HG03159 (cell line): Measurements from ENCODE around the gene HYPK.
"Not testable (repeated sequence)": the region's sequence is repeated elsewhere in the genome, so short reads cannot be mapped to it uniquely, and the experiment has no call there.

ENCODE experiments used
- ATAC-seq: cut with Tn5 transposase; IDR thresholded peaks from one replicate; pipeline ENCODE4 v1.9.1; 2021; ENCODE audit warnings: mild to moderate bottlenecking, moderate library complexity; ENCODE audit not compliant: unreplicated experiment

HYPK gene

GRCh38 chr15:43795197-43795596, 5.2 kb upstream of the HYPK start:
- no peak for ATAC-seq

DNA sequence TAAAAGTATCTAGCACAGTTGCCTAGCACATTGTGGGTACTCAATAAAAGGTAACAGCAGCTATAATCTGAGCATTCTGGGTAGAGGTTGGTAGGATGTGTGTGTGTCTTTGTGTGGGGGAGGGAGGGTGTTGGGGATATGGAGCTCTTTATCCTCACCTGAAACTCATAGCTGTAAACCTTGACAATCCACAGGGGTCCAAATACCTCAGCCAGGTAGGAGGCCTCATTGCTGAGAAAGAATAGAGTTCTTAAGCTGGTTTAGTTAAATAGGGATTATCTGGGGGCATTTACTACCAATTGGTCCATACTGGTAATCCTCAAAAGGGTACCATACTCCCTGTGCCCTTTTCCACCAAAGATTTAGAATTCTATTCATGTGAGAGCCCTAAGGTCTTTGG, 4.4 kb upstream of the HYPK start:
- no peak for ATAC-seq

DNA sequence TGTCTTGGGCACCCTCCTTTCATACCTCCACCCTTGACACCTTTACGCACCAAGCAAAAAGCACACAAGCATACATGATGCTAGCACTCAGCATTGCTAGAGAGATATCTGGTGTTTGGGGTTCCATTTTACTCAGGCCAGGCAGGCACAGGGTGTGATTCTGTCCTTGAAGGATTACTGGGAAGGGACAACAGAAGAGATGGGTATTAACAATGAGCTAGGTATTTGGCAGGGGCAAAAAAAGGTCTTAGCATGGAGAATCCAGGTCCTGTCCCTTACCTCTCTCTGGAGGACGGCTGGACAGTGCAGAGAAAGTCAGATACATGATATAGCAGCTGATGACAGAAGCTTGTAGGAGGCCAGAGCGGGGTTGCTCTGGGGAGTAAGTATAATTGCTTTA, 3.8 kb upstream of the HYPK start:
- no peak for ATAC-seq

- ATAC-seq = no peak
Measured at GRCh38 chr15:43799209-43799944, 1.0 kb upstream of the HYPK start.

- no peak for ATAC-seq
Measured at GRCh38 chr15:43799945-43800285, 484 bp upstream of the HYPK start, which contains the start of gene SERINC4. TSS of gene SERINC4 (minus strand) at chr15:43800220. CDS start at chr15:43799986, 234 bp downstream.

DNA sequence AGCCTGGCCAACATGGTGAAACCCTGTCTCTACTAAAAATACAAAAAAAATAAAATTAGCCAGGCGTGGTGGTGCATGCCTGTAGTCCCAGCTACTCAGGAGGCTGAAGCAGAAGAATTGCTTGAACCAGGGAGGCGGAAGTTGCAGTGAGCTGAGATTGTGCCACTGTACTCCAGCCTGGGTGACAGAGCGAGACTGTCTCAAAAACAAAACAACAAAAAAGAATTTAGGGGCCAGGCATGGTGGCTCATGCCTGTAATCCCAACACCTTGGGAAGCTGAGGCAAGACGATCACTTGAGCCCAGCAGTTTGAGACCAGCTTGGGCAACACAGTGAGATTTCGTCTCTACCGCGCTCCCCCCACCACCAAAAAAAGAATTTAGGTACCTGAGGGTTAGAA, 2.3 kb downstream of the HYPK start:
- ATAC-seq = not testable (repeated sequence)

DNA sequence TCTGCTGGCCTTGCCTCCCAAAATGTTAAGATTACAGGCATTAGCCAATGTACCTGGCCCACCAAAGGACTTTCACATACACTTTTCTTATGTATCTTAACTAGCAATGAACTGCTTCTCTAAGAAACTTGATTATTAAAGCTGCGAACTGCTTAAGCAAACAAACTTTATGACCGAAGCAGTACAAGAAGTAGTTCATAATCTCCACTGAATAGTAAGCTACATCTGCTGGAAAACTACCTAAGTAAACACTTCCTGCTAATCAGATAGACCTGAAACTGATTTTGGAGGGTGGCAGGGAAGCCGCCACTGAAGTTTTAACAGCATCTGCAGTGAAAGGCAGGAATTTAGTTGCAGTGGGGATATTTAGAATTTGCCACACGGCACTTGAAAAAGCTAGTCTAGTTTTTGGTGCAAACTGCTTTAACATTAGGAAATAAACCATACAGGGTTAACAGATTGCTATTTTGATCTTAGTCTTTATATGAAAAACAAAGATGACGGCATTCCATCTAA, 8.1 kb downstream of the HYPK start:
- no peak for ATAC-seq

DNA sequence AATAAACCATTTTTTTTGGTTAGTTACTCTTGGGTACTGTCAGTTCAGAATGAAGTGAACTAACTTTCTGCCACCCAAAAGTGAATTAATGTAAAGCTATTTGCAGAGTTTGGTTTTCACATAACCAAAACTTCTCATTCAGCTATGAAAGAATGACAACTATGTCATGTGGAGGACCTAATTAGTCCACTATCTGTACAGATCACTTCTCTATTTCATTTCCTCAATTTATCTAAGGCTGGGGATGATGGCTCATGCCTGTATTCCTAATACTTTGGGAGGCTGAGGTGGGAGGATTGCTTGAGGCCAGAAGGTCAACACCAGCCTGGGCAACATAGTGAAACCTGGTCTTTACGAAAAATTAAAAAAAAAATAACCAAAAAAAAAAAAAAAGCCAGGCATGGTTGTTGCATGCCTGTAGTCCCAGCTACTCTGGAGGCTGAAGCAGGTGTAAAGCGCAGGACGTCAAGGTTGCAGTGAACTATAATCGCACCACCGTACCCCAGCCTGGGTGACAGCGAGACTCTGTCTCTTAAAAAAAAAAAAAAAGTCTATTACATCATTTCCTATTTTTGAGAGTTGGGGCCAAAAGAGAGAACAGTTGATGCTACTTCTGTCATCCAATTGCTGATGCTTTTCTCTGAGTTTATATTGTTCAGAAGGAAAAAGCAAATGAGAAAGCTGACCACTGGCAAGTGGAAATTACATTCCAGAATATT, 8.7 kb downstream of the HYPK start:
- peak; percentile 78 for ATAC-seq

- ATAC-seq = not testable (repeated sequence)
Measured at GRCh38 chr15:43815064-43815463, 14.7 kb downstream of the HYPK start.

DNA sequence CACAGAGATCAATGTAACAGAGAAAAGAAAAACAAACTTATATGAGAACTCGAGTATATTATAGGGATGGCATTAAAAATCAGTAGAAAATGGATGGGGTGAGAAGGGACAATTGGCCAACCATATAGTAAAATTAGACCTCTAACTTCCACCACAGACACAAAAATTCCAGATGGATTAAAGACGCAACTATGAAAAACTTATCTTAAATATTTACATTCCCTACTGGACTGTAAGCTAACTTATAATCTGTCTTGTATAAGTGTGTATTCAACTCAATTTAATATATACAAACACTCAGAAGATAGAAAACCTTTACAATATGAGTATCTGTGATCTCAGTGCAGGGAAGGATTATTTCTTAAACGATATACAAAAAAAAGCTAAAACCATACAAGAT, 21.1 kb downstream of the HYPK start:
- no peak for ATAC-seq

GRCh38 chr15:43824302-43825246, 24.2 kb downstream of the HYPK start, which contains the start of gene MFAP1:
TSS of gene MFAP1 (minus strand) at chr15:43824690. CDS start at chr15:43824569, 121 bp downstream.
- ATAC-seq = peak; percentile 73

DNA sequence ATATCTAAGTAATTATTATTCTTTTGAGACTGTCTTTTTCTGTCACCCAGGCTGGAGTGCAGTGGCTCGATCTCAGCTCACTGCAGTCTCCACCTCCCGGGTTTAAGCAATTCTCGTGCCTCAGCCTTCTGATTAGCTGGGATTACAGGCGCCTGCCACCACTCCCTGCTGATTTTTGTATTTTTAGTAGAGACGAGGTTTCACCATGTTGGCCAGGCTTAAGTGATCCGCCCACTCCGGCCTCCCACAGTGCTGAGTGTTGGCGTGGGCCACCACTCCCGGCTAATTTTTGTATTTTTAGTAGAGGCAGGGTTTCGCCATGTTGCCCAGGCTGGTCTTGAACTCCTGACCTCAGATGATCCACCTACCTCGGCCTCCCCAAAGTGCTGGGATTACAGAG, 24.9 kb downstream of the HYPK start:
- ATAC-seq = not testable (repeated sequence)

- no peak for ATAC-seq
Measured at GRCh38 chr15:43826029-43826507, 25.7 kb downstream of the HYPK start.

DNA sequence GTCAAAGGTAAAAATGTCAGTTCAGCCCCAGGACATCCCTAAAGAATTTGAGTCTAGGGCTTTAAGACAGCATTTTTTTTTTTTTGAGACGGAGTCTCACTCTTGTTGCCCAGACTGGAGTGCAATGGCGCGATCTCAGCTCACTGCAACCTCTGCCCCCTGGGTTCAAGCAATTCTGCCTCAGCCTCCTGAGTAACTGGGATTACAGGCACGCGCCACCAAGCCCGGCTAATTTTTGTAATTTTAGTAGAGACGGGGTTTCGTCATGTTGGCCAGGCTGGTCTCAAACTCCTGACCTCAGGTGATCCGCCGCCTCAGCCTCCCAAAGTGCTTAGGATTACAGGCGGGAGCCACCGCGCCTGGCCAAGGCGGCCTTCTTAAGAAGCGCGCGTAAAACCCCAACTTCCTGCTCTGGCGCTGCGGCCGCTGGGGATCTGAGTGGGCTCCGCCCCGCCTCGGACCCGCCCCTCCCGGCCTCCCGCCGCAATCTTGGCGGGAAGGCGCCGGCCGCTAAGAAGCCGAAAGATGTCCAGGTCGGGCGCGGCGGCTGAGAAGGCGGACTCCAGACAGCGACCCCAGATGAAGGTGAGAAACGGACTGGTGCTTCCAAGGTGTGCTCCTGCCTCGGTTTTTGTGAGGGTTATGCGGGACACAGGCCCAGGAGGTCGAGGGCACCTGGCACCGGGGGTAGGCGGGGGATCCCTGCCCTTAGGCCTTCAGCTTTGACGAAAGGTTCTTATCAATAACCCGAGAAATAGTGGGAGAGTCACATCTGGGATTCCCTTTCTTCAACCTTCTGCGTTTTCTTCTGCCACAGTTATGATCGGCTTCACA, 26.3 kb downstream of the HYPK start, which contains the start of gene WDR76:
TSS of gene WDR76 (plus strand) at position 495 of the 834 bp plus-strand sequence. CDS start at position 526, 31 bp downstream.
- ATAC-seq = peak; percentile 59

DNA sequence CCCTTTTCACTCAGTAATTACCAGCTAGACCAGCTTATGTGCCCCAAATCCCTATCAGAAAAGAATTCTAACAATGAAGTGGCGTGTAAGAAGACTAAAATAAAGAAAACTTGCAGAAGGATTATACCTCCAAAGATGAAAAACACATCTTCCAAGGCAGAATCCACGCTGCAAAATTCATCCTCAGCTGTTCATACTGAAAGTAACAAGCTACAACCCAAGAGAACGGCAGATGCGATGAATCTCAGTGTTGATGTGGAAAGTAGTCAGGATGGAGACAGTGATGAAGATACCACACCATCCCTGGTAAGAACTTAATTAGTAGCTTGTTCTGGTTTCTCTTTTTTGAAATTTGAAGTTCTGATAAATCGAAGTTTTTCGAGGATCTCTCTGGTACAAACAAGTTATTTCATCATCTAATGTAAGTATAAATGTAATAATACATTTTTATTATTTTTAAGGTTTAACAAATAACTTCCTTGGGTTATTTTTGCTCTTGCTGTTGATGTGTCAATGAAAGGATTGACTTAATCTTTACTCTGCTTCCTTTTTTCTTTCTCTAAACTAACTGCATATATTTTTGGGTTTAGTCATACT, 27.8 kb downstream of the HYPK start:
- no peak for ATAC-seq

- not testable (repeated sequence) for ATAC-seq
Measured at GRCh38 chr15:43829951-43830540, 29.6 kb downstream of the HYPK start.

GRCh38 chr15:43830691-43831275, 30.4 kb downstream of the HYPK start:
- not testable (repeated sequence) for ATAC-seq

- ATAC-seq = not testable (repeated sequence)
Measured at GRCh38 chr15:43831519-43832052, 31.2 kb downstream of the HYPK start.
